NCI-H146 treated with DMSO at 0.1 percent for 48 hours (cell line): Measurements from ENCODE around the gene KCND3.
"Not testable (repeated sequence)": the region's sequence is repeated elsewhere in the genome, so short reads cannot be mapped to it uniquely, and the experiment has no call there.

Experiments used
- DNase-seq: peaks from one replicate; lab custom pipeline; 2025; ENCODE audit not compliant: unreplicated experiment; lab: John Stamatoyannopoulos, UW

Gene KCND3

GRCh38 chr1:111818546-111818945 is 170.9 kb downstream of the KCND3 start:
- DNase-seq: no peak

GRCh38 chr1:111818081-111818480 is 171.4 kb downstream of the KCND3 start:
- DNase-seq: no peak

- no peak for DNase-seq
Observed at GRCh38 chr1:111814642-111815041, 174.8 kb downstream of the KCND3 start.

GRCh38 chr1:111814305-111814628 is 175.2 kb downstream of the KCND3 start:
- no peak for DNase-seq

- no peak for DNase-seq
Observed at GRCh38 chr1:111813440-111814304, 175.8 kb downstream of the KCND3 start.

- DNase-seq: no peak
Observed at GRCh38 chr1:111812306-111812705, 177.2 kb downstream of the KCND3 start.

GRCh38 chr1:111811891-111812290 is 177.6 kb downstream of the KCND3 start:
- no peak for DNase-seq

- no peak for DNase-seq
Observed at GRCh38 chr1:111805251-111805650, 184.2 kb downstream of the KCND3 start.

- peak; percentile 37 for DNase-seq
Observed at GRCh38 chr1:111804776-111805175, 184.7 kb downstream of the KCND3 start.

- peak; percentile 90 for DNase-seq
Observed at GRCh38 chr1:111803951-111804350, 185.5 kb downstream of the KCND3 start.

- DNase-seq: peak; percentile 14
Observed at GRCh38 chr1:111802984-111803383, 186.5 kb downstream of the KCND3 start.

GRCh38 chr1:111802110-111802509 is 187.4 kb downstream of the KCND3 start:
- DNase-seq: no peak

- DNase-seq: no peak
Observed at GRCh38 chr1:111801071-111801850, 188.2 kb downstream of the KCND3 start.

GRCh38 chr1:111799722-111800121 is 189.7 kb downstream of the KCND3 start:
- DNase-seq: not testable (repeated sequence)

GRCh38 chr1:111798580-111798979 is 190.9 kb downstream of the KCND3 start:
- DNase-seq: no peak

- no peak for DNase-seq
Observed at GRCh38 chr1:111795401-111795800, 194.1 kb downstream of the KCND3 start.

GRCh38 chr1:111793923-111794322 is 195.5 kb downstream of the KCND3 start:
- DNase-seq: no peak

GRCh38 chr1:111792249-111792648 is 197.2 kb downstream of the KCND3 start:
- DNase-seq: no peak

GRCh38 chr1:111791776-111792175 is 197.7 kb downstream of the KCND3 start:
- no peak for DNase-seq

GRCh38 chr1:111789666-111790316 is 199.7 kb downstream of the KCND3 start:
- DNase-seq: no peak

- no peak for DNase-seq
Observed at GRCh38 chr1:111789142-111789541, 200.3 kb downstream of the KCND3 start.
